IPS DF 4.7 (cell line): ENCODE results near the gene KIF13A.
"Not testable (repeated sequence)": the region's sequence is repeated elsewhere in the genome, so short reads cannot be mapped to it uniquely, and the experiment has no call there.

Experiments used
- DNase-seq: peaks from one replicate; pipeline ENCODE4 v3.0.0-alpha.2; 2013; ENCODE audit warnings: low spot score; ENCODE audit errors: extremely low read depth

The KIF13A gene

DNA sequence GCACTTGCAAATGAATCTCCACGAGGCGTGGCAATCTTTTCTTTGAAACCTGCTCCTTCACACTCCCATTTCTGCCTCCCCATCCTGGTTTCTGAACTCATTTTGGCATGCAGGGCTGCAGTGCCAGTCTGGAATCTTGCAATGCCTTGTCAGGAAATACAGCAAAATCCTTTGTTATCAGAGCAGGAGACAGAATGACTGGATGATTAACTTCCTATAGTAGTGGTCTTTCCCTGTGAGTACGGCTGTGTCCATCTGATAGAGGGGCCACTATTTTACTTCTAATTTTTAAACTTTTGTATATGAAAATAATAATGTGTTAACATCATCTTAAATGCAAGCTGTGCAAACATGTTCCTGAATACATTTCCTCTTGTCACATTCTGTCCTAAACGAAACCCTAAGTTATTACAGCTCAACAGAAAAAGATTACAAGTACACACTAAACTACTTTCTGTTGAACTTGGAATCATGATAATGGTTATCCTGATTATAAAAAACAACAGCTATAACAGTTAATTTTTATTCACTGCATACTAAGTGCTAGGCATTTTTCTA is 140.2 kb downstream of the KIF13A start:
- no peak for DNase-seq

DNA sequence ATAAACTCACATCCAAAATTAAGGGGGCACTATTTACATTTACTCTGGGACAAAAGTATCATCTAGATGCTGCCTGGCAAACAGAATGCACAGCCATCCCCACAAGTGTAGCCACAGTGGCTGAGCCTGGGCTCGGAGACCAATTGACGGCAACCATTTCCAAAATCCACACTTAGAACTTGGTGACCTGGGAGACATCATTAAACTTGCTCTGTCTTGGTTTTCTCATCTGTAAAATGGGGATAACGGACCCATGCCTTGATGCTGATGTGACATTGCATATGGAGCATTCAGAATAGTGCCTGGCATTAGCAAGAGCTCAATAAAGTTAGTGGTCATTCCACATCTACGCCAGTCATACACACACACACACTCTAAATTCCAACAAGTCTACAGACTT is 140.7 kb downstream of the KIF13A start:
- no peak for DNase-seq

GRCh38 chr6:17845598-17845997 is 141.8 kb downstream of the KIF13A start:
- no peak for DNase-seq

- not testable (repeated sequence) for DNase-seq
Observed at GRCh38 chr6:17844967-17845366, 142.5 kb downstream of the KIF13A start.

DNA sequence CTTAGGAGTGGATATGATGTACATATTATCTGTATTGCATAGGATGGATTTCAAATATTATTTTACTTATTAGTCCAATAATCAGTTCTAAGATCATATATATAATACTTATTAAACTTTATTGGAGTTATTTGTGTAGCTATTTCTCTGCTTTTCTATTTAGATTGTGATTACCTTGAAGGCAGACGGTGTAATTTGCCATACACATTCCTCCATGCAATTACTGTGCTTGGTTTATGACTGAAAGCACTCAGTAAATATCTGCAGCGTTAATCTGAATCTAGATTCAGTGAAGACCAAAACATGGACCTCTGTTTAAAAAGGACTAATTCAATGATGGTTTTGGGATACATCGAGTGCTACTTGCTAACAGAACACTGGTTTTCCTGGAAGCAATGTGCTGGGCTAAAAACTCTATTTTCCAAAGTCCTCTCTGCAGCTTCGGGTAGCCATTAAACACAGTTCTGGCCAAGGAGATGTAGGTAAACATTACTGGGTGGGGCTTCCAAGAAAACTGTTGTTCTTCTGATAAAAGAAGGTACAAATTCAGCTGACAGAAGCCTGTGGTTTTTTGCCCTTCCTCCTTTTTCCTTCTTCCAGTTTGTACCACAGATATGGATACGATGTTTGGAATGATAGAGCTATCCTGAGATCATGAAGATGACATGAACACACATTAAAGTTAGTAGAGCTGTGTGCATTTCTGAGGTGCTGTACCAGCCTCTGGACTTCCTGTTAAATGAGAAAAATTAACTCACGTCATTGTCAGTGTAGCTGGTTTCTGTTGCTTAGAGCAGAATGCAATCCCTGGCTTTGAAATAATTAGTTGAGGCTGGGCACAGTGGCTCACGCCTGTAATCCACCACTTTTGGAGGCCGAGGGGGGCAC is 144.3 kb downstream of the KIF13A start:
- DNase-seq = no peak

- no peak for DNase-seq
Observed at GRCh38 chr6:17842014-17842776, 145.2 kb downstream of the KIF13A start.

DNA sequence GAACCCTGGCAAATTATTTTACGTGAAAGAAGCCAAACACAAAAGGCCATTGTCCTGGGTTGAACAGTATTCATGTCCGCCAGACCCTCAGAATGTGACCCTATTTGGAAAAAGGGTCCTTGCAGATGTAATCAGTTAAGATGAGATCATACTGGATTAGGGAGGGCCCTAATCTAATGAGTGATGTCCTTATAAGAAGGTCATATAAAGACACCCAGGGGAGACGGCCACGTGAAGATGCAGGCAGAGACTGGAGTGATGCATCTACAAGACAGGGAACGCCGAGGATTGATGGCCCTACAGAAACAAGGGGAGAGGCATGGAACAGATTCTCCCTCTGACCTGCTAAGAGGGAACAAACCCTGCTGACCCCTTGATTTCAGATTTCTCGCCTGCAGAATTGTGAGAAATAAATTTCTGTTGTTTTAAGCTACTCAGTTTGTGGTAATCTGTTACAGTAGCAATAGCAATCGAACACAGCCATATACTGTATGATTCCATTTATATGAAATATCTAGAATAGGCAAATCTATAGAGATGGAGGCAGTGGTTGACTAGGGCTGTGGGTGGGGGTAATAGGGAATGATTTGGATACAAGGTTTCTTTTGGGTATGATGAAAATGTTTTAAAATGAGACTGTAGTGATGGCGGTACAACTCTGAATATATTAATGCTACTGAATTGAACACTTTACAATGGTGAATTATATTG is 147.8 kb downstream of the KIF13A start:
- DNase-seq = no peak

GRCh38 chr6:17836293-17836692 is 151.1 kb downstream of the KIF13A start:
- DNase-seq = no peak

DNA sequence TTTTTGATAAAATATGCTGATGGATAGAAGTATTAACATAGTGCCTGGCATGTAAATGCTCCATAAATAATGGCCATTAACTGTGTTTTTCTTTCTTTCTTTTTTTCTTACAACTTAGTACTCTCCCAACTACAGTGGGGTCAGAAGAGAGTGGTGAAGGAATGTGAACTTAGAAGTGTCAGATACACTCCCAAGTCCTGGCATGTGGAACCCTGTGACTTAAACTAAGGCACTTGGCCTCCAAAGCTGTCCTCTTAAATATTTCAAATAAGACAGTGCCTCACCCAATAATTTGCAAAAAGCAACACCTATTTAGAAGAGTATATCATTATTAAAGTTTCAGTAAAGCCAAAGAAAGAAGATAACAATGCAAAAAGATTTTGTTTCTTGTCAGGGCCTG is 151.7 kb downstream of the KIF13A start:
- DNase-seq = no peak

DNA sequence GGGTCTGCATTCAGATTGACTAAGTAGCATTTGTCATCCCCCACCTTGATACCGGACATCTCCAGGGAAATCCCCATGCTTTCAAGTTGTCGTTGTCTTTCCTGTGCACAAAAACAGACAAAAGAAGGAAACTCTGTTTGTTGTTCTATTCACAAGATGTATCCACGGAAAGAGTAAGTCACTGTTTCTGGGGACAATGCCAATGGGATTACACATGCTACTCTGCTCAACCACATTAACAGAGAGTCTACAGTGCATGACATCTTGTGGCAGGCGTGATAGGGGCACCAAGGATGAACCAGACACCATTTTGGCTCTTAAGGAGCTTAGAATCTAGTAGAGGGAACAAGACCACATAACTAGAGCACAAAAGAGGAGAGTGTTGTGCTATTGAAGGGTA is 156.3 kb downstream of the KIF13A start:
- no peak for DNase-seq

DNA sequence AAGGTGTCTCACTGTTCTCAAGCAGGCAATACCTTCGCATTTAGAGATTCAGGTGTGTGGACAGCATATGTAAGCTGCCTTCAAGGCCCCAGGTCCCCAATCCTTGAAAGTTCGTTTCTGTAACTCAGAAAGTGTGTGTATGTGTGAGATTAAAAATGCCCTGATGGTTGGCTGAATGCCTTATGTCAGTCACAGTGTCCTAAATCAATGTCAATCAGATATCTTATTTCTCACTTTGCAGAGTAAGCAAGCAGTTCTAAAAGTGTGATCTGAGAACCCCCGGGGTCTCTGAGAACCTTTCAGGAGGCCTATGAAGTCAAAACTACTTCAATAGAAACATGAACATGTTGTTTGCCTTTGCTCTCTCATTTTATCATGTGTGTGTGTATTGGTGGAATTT is 157.5 kb downstream of the KIF13A start:
- DNase-seq = no peak

- no peak for DNase-seq
Observed at GRCh38 chr6:17828149-17828548, 159.3 kb downstream of the KIF13A start.

GRCh38 chr6:17826301-17826700 is 161.1 kb downstream of the KIF13A start:
- DNase-seq = no peak

DNA sequence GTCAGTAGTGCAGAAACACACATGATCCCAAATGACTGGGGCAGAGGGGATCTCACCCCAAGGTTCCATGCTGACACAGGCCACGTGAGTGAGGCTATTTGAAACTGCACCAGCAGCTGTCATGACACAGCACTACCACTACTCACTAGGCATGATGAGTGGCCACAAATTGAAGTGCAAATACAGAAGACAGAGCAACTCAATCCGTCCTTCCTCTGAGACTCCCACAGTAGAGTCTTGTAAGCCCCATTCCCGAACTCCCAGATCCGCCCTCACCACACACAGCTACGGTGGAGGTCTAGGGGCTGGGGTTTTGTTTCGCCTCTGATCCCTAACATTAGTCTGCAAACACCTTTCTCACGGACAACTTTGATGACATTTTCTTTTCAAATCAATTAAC is 167.4 kb downstream of the KIF13A start:
- DNase-seq = no peak

DNA sequence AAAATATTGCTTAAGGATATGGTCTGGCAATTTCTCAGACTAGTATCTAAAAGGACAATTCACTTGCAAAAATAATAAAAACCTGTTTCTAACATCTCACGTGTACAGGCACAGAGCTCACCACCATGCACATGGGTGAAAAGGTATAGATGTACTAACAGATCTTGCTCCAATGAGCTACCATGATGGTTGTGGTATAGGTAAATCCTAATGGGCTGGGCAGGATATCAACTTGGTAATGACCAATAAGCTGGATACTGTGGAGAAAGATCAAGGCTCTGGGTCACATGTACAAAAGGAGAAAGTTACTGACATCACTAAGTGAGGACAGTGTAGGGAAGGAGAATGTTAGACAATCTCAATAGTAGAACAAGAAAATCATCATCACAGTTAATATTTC is 169.7 kb downstream of the KIF13A start:
- no peak for DNase-seq

DNA sequence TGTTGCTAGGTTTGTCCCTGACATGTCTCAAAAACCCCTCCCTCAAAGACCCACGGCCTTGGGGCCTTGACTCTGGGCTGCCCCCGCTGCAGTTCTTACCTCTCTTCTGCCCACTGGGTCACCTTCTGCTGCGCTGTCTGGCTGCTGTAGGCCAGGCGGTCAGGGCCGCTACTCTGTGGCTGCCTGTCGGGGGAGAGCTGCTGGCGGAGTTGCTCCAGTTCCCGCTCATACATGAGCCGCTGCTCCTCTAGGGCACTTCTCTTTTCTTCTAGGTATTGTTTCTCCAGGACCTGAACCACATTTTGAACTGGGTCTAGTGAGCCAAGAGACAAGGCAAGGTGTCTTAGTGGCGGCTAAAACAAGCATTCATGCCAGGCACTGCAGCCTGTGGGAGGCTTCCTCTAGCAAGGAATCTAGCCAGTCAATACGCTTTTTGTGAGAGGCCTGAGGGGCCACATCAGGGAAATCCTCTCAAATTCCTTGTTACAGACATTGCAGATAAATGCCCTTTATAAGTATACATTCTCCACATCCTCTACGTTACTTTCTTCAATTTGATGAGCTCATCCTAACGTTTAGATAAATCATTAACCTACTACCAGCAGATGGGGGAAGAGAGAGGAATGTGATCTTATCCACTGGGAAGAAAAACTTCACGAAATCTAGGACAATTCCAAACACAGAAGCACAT is 170.4 kb downstream of the KIF13A start:
- no peak for DNase-seq

DNA sequence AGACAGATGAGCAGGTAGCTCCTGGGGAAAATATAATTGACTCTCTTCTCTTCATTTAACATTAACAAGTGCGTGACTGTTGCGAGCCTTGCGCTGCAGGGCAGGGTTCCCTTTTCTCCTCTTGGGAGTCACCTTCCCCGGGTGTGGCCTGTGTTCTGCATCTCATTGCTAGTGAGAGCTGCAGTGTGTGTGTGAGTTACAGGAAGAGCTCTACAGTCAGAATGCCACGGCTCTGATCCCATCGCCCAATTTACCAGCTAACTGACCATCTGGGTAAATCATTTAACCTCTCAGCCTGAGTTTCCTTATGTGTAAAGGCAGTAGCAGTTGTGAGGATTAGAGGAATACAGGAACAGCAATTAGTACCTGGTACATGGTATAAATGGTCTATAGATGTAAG is 173.9 kb downstream of the KIF13A start:
- DNase-seq = no peak

GRCh38 chr6:17812311-17812710 is 175.1 kb downstream of the KIF13A start:
- DNase-seq = no peak

DNA sequence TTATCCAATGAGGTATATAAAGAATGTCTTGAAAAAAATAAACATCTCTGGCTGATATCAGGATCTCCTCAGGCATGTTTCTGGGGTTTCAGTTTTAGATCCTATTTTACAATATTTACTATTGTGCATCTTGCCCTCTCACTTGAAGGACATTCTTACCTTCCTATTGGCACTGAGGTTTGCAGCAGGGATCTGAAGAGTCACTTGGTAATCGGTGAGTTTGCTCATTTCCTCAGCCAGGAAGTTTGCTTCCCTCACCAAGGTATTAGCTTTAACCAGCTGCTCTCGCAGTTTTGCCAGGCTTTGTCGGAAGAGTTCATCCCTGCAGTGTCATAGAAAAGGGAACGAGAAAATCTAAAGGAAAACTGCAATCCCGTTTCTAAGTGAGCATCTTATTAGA is 178.8 kb downstream of the KIF13A start:
- no peak for DNase-seq

- DNase-seq = not testable (repeated sequence)
Observed at GRCh38 chr6:17807431-17807830, 180.0 kb downstream of the KIF13A start.

DNA sequence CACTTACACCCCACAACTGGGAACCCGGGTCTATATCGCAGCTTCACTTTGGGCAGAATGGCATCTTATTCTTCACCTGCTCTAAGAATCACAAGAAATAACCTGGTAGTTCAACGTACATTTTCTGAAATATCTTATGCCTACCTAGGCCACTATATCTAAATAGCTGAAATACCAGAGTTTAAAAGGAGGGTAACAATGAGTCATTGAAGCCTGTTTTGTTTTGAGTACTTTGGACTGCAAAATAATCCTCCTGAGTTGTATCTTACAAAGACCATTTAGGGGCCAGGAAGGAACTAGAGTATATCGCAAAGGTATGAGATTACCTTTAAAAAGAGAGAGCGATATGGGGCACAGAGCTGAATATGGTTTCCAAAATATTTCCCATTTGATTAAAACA is 184.0 kb downstream of the KIF13A start:
- no peak for DNase-seq
